ENCODE measurements around the gene CD58. TPM values are rescaled to one million over a fixed set of nuclear protein-coding genes. Genes with fewer than 3 reads are reported as not detected.

CD58 gene
- total RNA-seq, 4 donors from 2014 or later: 23.7 to 33.4 (median 28.0) TPM

DNA sequence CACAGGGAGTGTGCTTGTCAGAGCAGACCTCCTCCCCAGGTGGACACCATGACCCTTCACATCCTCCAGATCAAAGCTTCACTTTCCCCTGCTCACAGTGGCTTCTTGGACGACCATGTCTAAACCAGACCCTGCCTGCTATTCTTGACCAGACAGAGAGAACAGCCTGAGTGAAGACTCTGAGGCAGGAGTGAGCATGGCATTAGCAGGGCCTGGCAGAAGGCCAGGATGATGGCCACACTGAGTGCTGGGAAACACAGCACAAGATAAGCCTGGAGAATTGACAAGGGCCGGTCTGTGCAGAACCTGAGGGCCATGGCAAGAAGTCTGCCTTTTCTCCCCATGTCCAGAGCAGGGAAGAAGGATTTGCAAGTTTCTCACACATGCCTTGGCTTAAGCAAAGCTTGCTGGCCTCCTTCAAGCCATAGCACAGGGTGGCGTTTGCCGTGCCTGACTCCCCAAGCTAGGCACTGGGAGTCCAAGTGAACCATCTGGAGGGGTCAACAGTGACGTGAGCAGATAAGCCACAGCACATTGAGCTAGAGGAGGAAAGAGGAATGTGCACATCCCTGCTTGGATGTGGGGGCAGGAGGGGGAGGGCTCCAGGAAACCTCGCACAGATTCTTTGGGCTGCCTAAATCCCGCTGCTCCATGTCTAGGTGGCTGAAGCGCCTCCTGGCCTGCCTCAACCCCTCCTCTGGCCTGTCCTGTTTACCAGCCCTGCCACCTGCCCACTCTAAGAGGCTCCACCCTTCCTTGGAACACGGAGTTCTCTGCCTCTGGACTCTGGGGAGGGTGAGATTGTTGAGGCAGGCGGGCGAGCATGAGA is 87.1 kb downstream of the CD58 start:
- TF ChIP-seq EP300 (IDR thresholded peaks at IDR 0.05): no peak
- no peak overlapping the region for H3K27ac ChIP-seq
- no peaks in the 10 kb centered on the region for H3K27me3 ChIP-seq
- WGBS: 80% methylated on average over 9 of the region's 11 CpGs
- H3K4me1 ChIP-seq: peaks cover 9% of the 10 kb centered on the region
- no peaks in the 10 kb centered on the region for H3K36me3 ChIP-seq
- H3K9me3 ChIP-seq: no peaks in the 10 kb centered on the region
- DNase-seq (ENCODE audit: low spot score in 2 of 2): no peak
- H3K4me3 ChIP-seq: no peak overlapping the region

DNA sequence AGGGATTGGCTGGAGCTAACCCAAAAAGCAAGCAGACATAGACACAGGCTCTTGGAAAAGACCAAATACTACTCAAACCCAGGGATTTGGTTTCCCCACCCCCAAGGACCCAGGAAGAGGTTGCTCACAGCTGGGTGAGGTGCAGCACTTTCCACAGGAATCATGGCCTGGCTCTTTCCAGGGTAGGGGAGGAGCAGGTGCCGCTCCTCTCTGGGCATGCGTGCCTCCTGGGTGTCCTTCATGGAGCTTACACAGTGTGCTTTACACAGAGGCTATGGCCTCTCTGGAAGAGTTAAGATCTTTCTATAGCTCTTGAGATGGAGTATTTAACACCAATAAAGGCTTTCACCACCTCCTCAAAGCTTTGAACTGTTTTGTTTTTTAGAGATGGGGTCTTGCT is 88.3 kb downstream of the CD58 start:
- no peak overlapping the region for H3K4me3 ChIP-seq
- H3K36me3 ChIP-seq: no peaks in the 10 kb centered on the region
- DNase-seq (ENCODE audit: low spot score in 2 of 2): no peak
- TF ChIP-seq, protein P1, sequence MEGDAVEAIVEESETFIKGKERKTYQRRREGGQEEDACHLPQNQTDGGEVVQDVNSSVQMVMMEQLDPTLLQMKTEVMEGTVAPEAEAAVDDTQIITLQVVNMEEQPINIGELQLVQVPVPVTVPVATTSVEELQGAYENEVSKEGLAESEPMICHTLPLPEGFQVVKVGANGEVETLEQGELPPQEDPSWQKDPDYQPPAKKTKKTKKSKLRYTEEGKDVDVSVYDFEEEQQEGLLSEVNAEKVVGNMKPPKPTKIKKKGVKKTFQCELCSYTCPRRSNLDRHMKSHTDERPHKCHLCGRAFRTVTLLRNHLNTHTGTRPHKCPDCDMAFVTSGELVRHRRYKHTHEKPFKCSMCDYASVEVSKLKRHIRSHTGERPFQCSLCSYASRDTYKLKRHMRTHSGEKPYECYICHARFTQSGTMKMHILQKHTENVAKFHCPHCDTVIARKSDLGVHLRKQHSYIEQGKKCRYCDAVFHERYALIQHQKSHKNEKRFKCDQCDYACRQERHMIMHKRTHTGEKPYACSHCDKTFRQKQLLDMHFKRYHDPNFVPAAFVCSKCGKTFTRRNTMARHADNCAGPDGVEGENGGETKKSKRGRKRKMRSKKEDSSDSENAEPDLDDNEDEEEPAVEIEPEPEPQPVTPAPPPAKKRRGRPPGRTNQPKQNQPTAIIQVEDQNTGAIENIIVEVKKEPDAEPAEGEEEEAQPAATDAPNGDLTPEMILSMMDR (IDR thresholded peaks at IDR 0.05): no peak
- TF ChIP-seq POLR2AphosphoS5 (IDR thresholded peaks at IDR 0.05): no peak
- WGBS: 95% methylated on average over 2 of the region's 2 CpGs
- no peaks in the 10 kb centered on the region for H3K9me3 ChIP-seq
- H3K27me3 ChIP-seq: no peaks in the 10 kb centered on the region
- H3K27ac ChIP-seq: no peak overlapping the region
- peaks cover 9% of the 10 kb centered on the region for H3K4me1 ChIP-seq

DNA sequence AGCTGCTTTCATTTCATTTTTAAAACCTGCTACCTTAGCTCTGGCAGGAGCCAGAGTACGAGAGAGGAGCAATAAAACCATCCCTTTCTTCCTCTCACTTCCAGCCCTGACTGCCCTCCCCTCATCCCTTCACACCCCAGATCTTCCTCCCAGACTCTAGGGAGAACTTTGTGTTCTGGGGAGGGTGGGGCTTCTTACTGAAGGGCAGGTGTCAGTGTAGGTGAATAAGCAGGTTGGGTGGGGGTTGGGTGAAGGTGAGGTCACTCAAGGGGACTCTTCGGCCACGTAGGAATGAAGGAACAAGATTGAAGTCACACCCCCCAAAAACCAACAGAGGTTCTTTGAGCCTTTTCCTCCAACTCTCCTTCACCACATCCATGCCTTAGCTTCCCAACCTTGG is 88.9 kb downstream of the CD58 start:
- Histone ChIP-seq H3K4me3 (no peak overlapping the region), H3K9me3 (no peaks in the 10 kb centered on the region), H3K27ac (no peak overlapping the region), H3K4me1 (peaks cover 9% of the 10 kb centered on the region), H3K27me3 (no peaks in the 10 kb centered on the region), H3K36me3 (no peaks in the 10 kb centered on the region)
- 75% methylated on average over 3 of the region's 3 CpGs for WGBS
- DNase-seq (ENCODE audit: low spot score in 2 of 2): no peak
- TF ChIP-seq POLR2AphosphoS5 (IDR thresholded peaks at IDR 0.05) (no peak), EP300 (IDR thresholded peaks at IDR 0.05) (no peak), POLR2A (IDR thresholded peaks at IDR 0.05) (no peak)
- TF ChIP-seq, protein P1 (IDR thresholded peaks at IDR 0.05): no peak

DNA sequence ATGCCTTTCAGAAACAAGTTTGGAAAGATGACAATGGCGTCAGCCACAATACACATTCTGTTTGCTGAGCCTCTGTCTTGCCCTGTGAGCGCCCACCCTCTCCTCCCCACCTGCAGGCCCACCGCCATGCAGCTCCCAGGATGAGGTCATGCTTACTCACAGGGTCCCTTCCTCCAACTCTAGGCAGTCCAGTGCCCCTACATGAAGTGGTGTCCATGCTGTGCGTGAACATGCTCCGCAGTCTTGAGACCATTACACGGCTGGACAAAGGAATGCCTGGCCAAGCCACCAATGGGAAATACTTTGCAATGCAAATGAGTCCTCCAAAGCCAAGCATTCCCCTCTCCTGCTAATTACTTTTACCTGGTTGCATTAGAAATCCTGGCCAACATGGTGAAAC is 92.2 kb downstream of the CD58 start:
- Histone ChIP-seq H3K4me3 (no peak overlapping the region), H3K9me3 (no peaks in the 10 kb centered on the region), H3K36me3 (no peaks in the 10 kb centered on the region), H3K27ac (no peak overlapping the region), H3K27me3 (no peaks in the 10 kb centered on the region), H3K4me1 (no peaks in the 10 kb centered on the region)
- TF ChIP-seq EP300 (IDR thresholded peaks at IDR 0.05) (no peak), POLR2A (IDR thresholded peaks at IDR 0.05) (no peak), POLR2AphosphoS5 (IDR thresholded peaks at IDR 0.05) (no peak)
- TF ChIP-seq, protein P1 (IDR thresholded peaks at IDR 0.05): no peak
- 87% methylated on average over 5 of the region's 6 CpGs for WGBS
- DNase-seq (ENCODE audit: low spot score in 2 of 2): no peak

DNA sequence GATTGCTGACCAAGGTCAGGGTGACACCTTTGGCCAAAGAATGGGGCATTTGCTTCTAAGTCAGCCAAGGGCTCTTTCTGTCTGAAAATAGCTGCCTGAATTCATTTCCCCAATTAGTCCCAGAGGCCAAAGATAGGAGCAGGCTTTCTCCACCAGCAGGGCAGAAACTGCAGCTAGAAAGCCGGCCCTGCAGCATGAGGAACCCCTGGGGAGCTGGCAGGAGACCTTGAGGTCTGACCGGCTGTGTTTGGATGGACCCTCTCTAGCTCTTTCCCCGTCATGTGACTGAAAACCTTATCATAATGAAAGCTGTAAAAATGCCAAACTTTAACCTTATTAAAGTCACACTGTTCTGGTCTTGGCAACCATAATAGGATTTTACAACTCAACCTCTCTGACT is 93.4 kb downstream of the CD58 start:
- 70% methylated on average over 3 of the region's 3 CpGs for WGBS
- Histone ChIP-seq H3K9me3 (no peaks in the 10 kb centered on the region), H3K36me3 (no peaks in the 10 kb centered on the region), H3K27me3 (no peaks in the 10 kb centered on the region), H3K4me1 (no peaks in the 10 kb centered on the region), H3K27ac (no peak overlapping the region), H3K4me3 (no peak overlapping the region)
- DNase-seq (ENCODE audit: low spot score in 2 of 2): no peak
- TF ChIP-seq EP300 (IDR thresholded peaks at IDR 0.05) (no peak), POLR2AphosphoS5 (IDR thresholded peaks at IDR 0.05) (no peak), POLR2A (IDR thresholded peaks at IDR 0.05) (no peak)
- TF ChIP-seq, protein P1 (IDR thresholded peaks at IDR 0.05): no peak

Data from suprapubic skin (tissue), 4 donors.